NT2/D1 (cell line): ENCODE measurements around the gene RANBP1.

Experiments used
- SUZ12 ChIP-seq: IDR thresholded peaks from 2 replicates; pipeline ENCODE4 v1.6.1; 2011; ENCODE audit not compliant: insufficient read length, insufficient read depth; ENCODE audit errors: extremely low read depth
- YY1 ChIP-seq: IDR thresholded peaks from 2 replicates; pipeline ENCODE4 v1.6.1; 2011; ENCODE audit not compliant: insufficient read length, insufficient read depth
- ZNF274 ChIP-seq: IDR thresholded peaks from 2 replicates; pipeline ENCODE4 v1.6.1; 2011; ENCODE audit warnings: mild to moderate bottlenecking, low read depth, low read length

DNA sequence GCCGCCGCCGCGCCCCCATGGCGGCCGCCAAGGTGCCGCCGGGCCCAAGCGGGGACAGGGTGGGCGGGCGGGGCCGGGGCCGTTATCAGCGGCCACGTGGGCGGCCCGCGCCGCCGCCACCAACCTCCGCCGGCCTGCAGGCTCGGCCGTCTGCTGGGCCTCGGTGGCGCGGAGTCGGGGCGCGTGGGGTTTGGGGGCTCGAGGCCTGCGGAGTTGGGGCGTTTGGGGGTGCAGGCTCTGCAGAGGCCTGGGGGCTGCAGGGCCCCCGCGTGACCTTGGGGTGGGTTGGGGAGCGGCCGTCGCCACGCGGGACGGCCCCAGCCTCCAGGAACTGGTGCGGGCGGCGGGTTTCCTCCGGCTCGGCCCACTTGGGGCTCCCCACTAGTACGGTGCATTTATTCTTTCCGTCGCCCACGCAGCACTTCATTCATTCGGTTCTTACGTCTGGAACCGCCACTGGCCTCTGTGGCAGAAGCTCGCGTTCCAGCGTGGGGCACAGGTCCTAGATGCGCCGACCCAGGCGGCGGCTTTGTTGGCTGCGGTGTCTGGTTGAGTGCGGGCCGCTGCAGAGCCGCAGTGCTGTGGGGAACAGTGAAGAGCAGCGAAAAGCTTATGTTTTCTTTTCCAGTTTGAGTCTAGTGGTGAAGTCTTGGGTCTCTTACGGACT, 1.9 kb downstream of the RANBP1 start:
- TF ChIP-seq ZNF274 (no peak), YY1 (no peak), SUZ12 (no peak)
